ES-I3 (cell line): ENCODE measurements around the gene NLRP8.
"Not testable (repeated sequence)": the region's sequence is repeated elsewhere in the genome, so short reads cannot be mapped to it uniquely, and the experiment has no call there.

Experiments used
- H3K36me3 ChIP-seq: 2 replicates; pipeline ENCODE4 v1.6.1; 2013; ENCODE audit warnings: mild to moderate bottlenecking, low read length, control low read depth, moderate library complexity; ENCODE audit not compliant: insufficient read depth
- H3K4me1 ChIP-seq: 2 replicates; pipeline ENCODE4 v1.6.1; 2013; ENCODE audit warnings: mild to moderate bottlenecking, control low read depth, low read length; ENCODE audit not compliant: insufficient read depth
- H3K9ac ChIP-seq: 2 replicates; pipeline ENCODE4 v1.6.1; 2013; ENCODE audit warnings: low read depth, mild to moderate bottlenecking, low read length, moderate library complexity
- H3K9me3 ChIP-seq: 2 replicates; pipeline ENCODE4 v1.6.1; 2013; ENCODE audit warnings: mild to moderate bottlenecking, low read length, moderate library complexity; ENCODE audit not compliant: control insufficient read depth, insufficient read depth

NLRP8 gene

GRCh38 chr19:55935206-55935605 lies 12.4 kb upstream of the NLRP8 start:
- Histone ChIP-seq H3K36me3 (no peaks in the 10 kb centered on the region), H3K9me3 (no peaks in the 10 kb centered on the region), H3K9ac (no peak overlapping the region), H3K4me1 (no peaks in the 10 kb centered on the region)

DNA sequence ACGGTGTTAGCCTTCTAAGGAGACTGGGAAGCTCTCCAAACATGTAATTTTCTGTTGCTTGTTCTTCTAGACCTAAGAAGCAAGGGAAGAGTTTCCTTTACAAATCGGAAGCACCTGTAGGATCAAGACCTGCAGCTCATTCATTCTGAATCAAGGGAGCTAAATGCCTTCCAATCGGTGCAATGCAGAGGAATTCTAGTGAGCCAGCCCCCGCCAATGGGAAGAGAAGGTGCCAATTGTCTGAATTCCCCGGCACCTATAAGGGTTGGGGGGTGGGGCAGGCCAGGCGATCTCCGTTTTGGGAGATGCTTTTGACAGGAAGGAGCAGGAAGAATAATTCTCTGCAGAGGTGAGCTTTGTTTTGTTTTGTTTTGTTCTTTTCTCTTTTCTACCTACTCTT lies 8.4 kb upstream of the NLRP8 start:
- no peaks in the 10 kb centered on the region for H3K9me3 ChIP-seq
- H3K36me3 ChIP-seq: no peaks in the 10 kb centered on the region
- H3K4me1 ChIP-seq: no peaks in the 10 kb centered on the region
- no peak overlapping the region for H3K9ac ChIP-seq

- H3K9me3 ChIP-seq: no peaks in the 10 kb centered on the region
Observed at GRCh38 chr19:55940306-55940705, 7.3 kb upstream of the NLRP8 start.

DNA sequence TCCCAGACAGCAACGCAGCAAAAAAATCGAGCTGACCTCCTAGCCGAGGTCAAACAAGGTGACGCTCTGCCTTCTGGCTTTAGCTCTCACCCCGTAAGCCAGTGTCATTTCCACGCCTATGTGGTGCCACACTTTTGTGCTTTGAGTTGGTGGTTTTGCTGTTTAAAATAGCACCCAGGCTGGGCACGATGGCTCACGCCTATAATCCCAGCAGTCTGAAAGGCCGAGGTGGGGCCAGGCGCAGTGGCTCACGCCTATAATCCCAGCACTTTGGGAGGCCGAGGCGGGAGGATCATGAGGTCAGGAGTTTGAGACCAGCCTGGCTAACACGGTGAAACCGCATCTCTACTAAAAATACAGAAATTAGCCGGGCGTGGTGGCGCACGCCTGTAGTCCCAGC lies 2.9 kb downstream of the NLRP8 start:
- not testable (repeated sequence) for H3K36me3 ChIP-seq, H3K9me3 ChIP-seq

More at GRCh38 chr19:55940306-55940705, 7.3 kb upstream of the NLRP8 start:
- no peaks in the 10 kb centered on the region for H3K36me3 ChIP-seq
- no peak overlapping the region for H3K9ac ChIP-seq
- H3K4me1 ChIP-seq: no peaks in the 10 kb centered on the region

GRCh38 chr19:55956431-55956830 lies 8.8 kb downstream of the NLRP8 start:
- Histone ChIP-seq H3K9me3 (no peaks in the 10 kb centered on the region), H3K4me1 (no peaks in the 10 kb centered on the region), H3K9ac (no peak overlapping the region), H3K36me3 (no peaks in the 10 kb centered on the region)

More for the DNA sequence above, 2.9 kb downstream of the NLRP8 start:
- H3K4me1 ChIP-seq, H3K9ac ChIP-seq: not testable (repeated sequence)

DNA sequence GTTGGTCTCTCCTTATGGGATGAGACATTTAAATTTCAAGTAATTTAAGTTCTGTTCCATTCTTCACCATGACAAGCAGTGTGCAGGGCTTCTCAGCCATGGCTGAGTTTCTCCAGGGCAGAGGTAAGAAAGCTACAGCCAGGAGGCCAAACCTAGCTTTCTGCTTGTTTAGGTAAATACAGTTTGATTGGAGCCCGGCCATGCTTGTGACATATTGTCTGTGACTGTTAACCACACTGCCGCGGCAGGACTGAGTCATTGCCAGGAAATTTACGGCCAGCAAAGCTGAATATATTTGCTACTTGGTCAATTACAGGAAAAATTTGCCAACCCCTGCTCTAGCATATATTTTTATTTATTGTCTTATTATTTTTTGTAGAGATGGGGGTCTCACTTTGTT lies 10.7 kb downstream of the NLRP8 start:
- H3K36me3 ChIP-seq: no peaks in the 10 kb centered on the region
- no peaks in the 10 kb centered on the region for H3K4me1 ChIP-seq
- no peak overlapping the region for H3K9ac ChIP-seq
- H3K9me3 ChIP-seq: no peaks in the 10 kb centered on the region

GRCh38 chr19:55959996-55960675 lies 12.5 kb downstream of the NLRP8 start:
- H3K36me3 ChIP-seq: no peaks in the 10 kb centered on the region
- H3K9me3 ChIP-seq: no peaks in the 10 kb centered on the region
- H3K4me1 ChIP-seq: no peaks in the 10 kb centered on the region
- no peak overlapping the region for H3K9ac ChIP-seq

DNA sequence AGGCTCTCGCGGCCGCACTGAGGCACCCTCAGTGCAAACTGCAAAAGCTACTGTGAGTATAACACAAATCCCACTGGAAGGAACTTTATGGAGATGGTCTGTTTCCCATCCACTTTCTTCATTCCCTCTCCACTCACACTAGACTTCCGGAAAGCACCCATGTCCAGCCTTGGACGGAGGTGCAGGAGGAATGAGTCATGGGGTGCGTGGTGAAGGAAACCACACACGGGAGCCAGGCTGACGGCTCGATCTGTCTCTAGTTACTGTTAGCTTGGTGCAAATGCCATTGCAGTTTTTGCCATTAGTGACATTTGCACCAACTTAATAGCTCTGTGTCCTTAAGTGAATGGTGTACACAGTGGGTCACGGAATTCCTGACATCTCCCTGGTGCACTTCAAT lies 14.6 kb downstream of the NLRP8 start:
- H3K9me3 ChIP-seq: no peaks in the 10 kb centered on the region

DNA sequence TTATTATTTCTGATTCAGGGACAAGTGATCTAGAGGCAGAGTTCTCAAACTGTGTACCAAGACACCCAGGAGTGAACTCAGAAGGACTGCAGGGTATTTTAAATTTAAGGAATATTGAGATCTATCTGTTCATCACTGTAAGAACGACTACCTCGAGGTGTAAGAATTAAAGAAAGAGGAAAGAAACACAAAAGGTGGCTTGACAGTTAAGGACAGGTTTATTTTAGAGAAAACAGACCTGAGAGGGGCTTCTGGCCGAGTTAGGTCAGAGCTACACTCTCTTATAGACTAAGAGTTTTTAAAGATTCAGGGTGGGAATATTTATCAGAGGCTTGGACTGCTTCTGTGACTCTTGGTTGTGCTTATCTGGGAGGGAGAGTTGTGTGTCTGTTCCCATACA lies 26.4 kb downstream of the NLRP8 start:
- Histone ChIP-seq H3K9me3 (no peaks in the 10 kb centered on the region), H3K4me1 (no peaks in the 10 kb centered on the region), H3K9ac (no peak overlapping the region), H3K36me3 (no peaks in the 10 kb centered on the region)

More for the DNA sequence above, 14.6 kb downstream of the NLRP8 start:
- no peaks in the 10 kb centered on the region for H3K36me3 ChIP-seq
- no peak overlapping the region for H3K9ac ChIP-seq
- no peaks in the 10 kb centered on the region for H3K4me1 ChIP-seq

GRCh38 chr19:55980415-55980814 lies 32.8 kb downstream of the NLRP8 start:
- H3K9me3 ChIP-seq: no peaks in the 10 kb centered on the region
- no peaks in the 10 kb centered on the region for H3K36me3 ChIP-seq
- no peak overlapping the region for H3K9ac ChIP-seq
- no peaks in the 10 kb centered on the region for H3K4me1 ChIP-seq

DNA sequence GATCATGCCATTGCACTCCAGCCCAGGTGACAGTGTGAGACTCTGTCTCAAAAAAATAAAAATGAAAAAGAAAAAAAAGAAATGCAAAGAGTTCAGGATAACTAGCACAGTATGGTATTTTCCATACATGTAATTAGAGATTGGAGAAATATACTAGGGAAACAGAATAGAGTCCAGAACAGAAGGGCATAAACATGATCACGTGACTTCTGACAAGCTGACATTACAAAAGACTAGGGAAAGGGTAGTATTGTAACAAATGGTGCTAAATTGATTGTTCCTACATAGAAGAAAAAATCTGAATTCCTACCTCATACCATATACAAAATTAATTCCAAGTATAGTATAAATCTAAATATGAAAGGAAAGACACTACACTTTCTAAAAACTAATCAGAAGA lies 37.6 kb downstream of the NLRP8 start:
- no peaks in the 10 kb centered on the region for H3K4me1 ChIP-seq
- no peak overlapping the region for H3K9ac ChIP-seq
- no peaks in the 10 kb centered on the region for H3K9me3 ChIP-seq
- H3K36me3 ChIP-seq: no peaks in the 10 kb centered on the region

GRCh38 chr19:55986487-55986886 lies 38.9 kb downstream of the NLRP8 start, which contains the start of gene NLRP5:
Gene NLRP5, plus strand, starts transcription at chr19:55986775.
- Histone ChIP-seq H3K9ac (no peak within 1 kb of the TSS), H3K36me3 (no peaks in the 10 kb centered on the region), H3K9me3 (no peaks in the 10 kb centered on the region), H3K4me1 (no peaks in the 10 kb centered on the region)

GRCh38 chr19:55990831-55991230 lies 43.2 kb downstream of the NLRP8 start:
- no peak overlapping the region for H3K9ac ChIP-seq
- no peaks in the 10 kb centered on the region for H3K4me1 ChIP-seq
- no peaks in the 10 kb centered on the region for H3K36me3 ChIP-seq
- no peaks in the 10 kb centered on the region for H3K9me3 ChIP-seq

GRCh38 chr19:55993492-55993891 lies 45.9 kb downstream of the NLRP8 start:
- Histone ChIP-seq H3K9me3 (no peaks in the 10 kb centered on the region), H3K4me1 (no peaks in the 10 kb centered on the region), H3K9ac (no peak overlapping the region), H3K36me3 (no peaks in the 10 kb centered on the region)

DNA sequence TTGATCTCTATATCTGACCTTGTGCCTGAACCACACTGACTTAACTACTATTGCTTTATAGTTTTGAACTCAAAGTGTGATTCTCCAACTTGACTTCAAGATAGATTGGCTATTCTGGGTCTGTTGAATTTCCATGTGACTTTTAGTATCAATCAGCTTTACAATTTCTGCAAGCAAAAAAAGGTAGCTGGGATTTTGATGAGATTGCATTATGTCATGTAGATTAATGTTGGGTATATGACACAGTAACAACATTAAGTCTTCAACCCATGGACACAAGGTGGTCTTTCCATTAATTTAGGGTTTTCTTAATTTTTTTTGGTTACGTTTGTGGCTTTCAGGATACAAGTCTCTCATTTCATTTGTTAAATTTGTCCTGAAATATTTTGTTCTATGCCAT lies 67.1 kb downstream of the NLRP8 start:
- Histone ChIP-seq H3K4me1 (no peaks in the 10 kb centered on the region), H3K36me3 (no peaks in the 10 kb centered on the region), H3K9ac (no peak overlapping the region), H3K9me3 (no peaks in the 10 kb centered on the region)

DNA sequence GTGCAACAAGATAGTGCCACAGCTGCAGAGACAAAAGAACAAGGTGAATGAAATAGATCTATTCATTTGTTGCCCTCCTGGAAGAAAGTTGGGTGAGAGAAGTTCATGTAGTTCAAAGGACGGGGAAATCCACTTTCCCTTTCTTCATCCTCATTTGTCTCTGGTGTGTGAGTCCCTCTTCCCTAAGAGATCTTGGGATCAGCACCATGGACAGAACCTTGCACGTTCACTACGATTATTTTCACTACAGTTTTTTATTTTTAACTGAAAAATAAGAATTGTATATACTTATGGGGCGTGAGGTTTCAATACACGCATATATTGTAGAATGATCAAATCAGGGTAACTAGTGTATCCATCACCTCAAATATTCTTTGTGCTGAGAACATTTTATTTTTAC lies 68.1 kb downstream of the NLRP8 start:
- H3K4me1 ChIP-seq: no peaks in the 10 kb centered on the region
- no peaks in the 10 kb centered on the region for H3K9me3 ChIP-seq
- no peaks in the 10 kb centered on the region for H3K36me3 ChIP-seq
- H3K9ac ChIP-seq: no peak overlapping the region
